ENCODE results near the gene ZNF821. TPM values are rescaled to one million over a fixed set of nuclear protein-coding genes. Genes with fewer than 3 reads are reported as not detected.

Gene ZNF821
- total RNA-seq, 1 experiment from 2014 or later = 4.9 TPM

- no peak for TF ChIP-seq ZBTB33 (IDR thresholded peaks at IDR 0.05; ENCODE audit: extremely low read depth, insufficient replicate concordance, low read length)
- TF ChIP-seq SRF (IDR thresholded peaks at IDR 0.05; ENCODE audit: low read depth) = no peak
- TF ChIP-seq EZH2phosphoT487 (IDR thresholded peaks at IDR 0.05; ENCODE audit: borderline replicate concordance) = no peak
- TF ChIP-seq MAX (IDR thresholded peaks at IDR 0.05) = peak; percentile 31; the same call in 1 of the 2 replicates
- TF ChIP-seq ZFX (IDR thresholded peaks at IDR 0.05) = peak; percentile 33
- no peak for TF ChIP-seq ZNF274 (IDR thresholded peaks at IDR 0.05; ENCODE audit: low read depth, low read length)
These were observed at the start of gene ZNF821 (continued) for GRCh38 chr16:71883849-71884638.

GRCh38 chr16:71933017-71933416 is 49.0 kb upstream of the ZNF821 start:
- Histone ChIP-seq H3K4me3 (replicated peaks in 1 of 2; ENCODE audit: low read depth in 1 of 2, low read length in 2 of 2) (no peak overlapping the region), H2AFZ (ENCODE audit: low read depth, low read length, poor library complexity, severe bottlenecking) (no peak overlapping the region), H3K79me2 (ENCODE audit: insufficient read depth, low read length) (peaks cover 31% of the 10 kb centered on the region), H3K4me1 (ENCODE audit: control insufficient read depth in 1 of 2, insufficient read depth in 2 of 2, low read length in 2 of 2) (peaks cover 0 to 4% of the 10 kb centered on the region in 2 experiments; a peak in 1 of 4 replicates), H3K27me3 (ENCODE audit: insufficient read depth, low read length) (no peaks in the 10 kb centered on the region), H3K9me2 (ENCODE audit: insufficient read depth) (no peaks in the 10 kb centered on the region), H4K20me1 (ENCODE audit: insufficient read depth) (peaks cover 9% of the 10 kb centered on the region; the same call in 1 of the 2 replicates), H3K36me3 (ENCODE audit: control insufficient read depth in 1 of 2, insufficient read depth in 2 of 2, low read length in 2 of 2) (peaks cover 11 to 23% of the 10 kb centered on the region in 2 experiments), H3K4me2 (ENCODE audit: low read length) (no peak overlapping the region), H3K9ac (ENCODE audit: low read length) (no peak overlapping the region), H3K27ac (ENCODE audit: low read depth, low read length) (no peak overlapping the region), H3K9me3 (ENCODE audit: control insufficient read depth in 1 of 2, insufficient read depth in 1 of 2, low read depth in 1 of 2, low read length in 2 of 2) (no peaks in the 10 kb centered on the region)
- POLR2A ChIA-PET = no interaction called here
- RAD21 ChIA-PET (ENCODE audit: low non-redundant PET in 1 of 2, low total read pairs in 2 of 2, uncharacterized antibody in 2 of 2, unreplicated experiment in 2 of 2) = no interaction called here
- CTCF ChIA-PET = no interaction called here
- ATAC-seq = no peak
- BruUV-seq (replicated peaks) = no TSS peak
- intact Hi-C loops (cut with micrococcal nuclease) = no loop called here
- no peak for TF ChIP-seq EGR1 (IDR thresholded peaks at IDR 0.05; ENCODE audit: low read depth)
- no peak for TF ChIP-seq ZBTB33 (IDR thresholded peaks at IDR 0.05; ENCODE audit: extremely low read depth, insufficient replicate concordance, low read length)
- no peak for TF ChIP-seq CEBPB (IDR thresholded peaks at IDR 0.05; ENCODE audit: low read depth)
- TF ChIP-seq CTCF (IDR thresholded peaks at IDR 0.05 in 2 of 3, conservative IDR thresholded peaks at IDR 0.05 in 1 of 3; ENCODE audit: borderline replicate concordance in 1 of 3, insufficient read depth in 1 of 3, low read depth in 2 of 3, low read length in 2 of 3) = no peak
- no peak for TF ChIP-seq JUND (IDR thresholded peaks at IDR 0.05)
- TF ChIP-seq EZH2 (IDR thresholded peaks at IDR 0.05) = no peak
- TF ChIP-seq MAX (IDR thresholded peaks at IDR 0.05) = no peak
- TF ChIP-seq FOSL1 (IDR thresholded peaks at IDR 0.05; ENCODE audit: low read depth) = no peak
- TF ChIP-seq TCF7L2 (IDR thresholded peaks at IDR 0.05; ENCODE audit: borderline replicate concordance, extremely low read depth, insufficient read depth, insufficient read length) = no peak
- DNase-seq (ENCODE audit: low read depth, low spot score) = no peak
